ENCODE results near the gene ARL4A.
A peak's percentile ranks its signal among the peaks of the same experiment; 100 is the strongest.
"Not testable (repeated sequence)": the region's sequence is repeated elsewhere in the genome, so short reads cannot be mapped to it uniquely, and the experiment has no call there.

Gene ARL4A

DNA sequence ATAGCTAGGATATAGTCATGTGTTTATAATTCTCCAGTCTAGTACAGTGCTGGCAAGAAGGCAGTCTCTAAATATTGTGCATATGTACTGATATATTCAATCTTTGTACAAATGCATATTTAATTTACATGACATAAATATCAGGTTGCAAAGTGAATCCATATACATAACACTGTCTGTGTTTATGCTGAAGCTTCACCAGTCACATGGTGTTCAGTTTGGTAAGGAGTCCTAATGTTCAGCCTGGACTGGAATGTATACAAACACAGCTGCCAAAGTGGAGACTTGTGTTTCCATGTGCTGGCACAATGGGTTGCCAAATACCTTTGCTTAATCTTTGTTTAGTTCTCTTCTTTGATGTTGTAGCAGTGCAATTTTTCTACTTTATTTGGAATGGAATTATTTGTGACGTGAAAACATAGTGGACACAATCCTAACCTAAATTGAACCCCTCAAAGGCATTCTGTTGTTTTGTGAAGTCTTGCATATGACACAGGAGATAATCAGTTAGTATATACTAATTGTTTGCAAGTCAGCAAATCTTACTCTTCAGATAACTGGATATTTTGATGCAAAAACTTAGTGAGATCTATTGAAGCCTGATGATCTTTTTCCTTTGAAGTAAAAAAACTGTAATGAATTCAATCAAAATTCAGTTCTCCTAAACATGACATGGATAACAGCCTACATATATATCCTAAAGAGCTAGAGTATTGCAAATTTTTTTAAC is 17.3 kb upstream of the ARL4A start:
- DNase-seq = no peak

DNA sequence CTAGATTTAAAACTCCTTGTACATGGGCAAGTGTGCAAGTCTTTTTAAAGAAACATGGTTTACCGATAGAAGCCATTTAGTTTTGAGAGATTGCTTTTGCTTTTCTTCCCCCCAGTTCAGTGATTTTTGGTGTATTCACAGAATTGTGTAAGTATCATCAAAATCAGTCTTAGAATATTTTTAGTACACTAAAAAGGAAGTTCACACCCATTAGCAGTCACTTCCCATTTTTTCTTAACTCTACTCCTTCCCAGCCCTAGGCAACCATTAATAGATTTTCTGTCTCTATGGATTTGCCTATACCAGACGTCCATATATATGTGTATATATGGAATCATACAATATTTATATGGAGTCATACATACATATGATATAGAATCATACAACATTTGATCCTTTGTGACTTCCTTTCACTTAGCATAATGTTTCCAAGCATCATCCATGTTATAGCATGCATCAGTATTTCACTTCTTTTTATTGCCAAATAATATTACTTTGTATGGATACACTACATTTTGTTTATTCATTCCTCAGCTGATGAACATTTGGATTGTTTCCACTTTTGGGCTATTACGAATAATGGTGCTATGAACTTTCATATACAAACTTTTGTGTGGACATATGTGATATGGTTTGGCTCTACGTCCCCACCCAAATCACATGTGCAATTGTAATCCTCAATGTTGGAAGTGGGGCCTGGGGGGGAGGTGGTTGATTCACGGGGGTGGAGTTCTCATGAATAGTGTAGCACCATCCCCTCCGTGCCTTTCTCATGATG is 16.5 kb upstream of the ARL4A start:
- no peak for DNase-seq

DNA sequence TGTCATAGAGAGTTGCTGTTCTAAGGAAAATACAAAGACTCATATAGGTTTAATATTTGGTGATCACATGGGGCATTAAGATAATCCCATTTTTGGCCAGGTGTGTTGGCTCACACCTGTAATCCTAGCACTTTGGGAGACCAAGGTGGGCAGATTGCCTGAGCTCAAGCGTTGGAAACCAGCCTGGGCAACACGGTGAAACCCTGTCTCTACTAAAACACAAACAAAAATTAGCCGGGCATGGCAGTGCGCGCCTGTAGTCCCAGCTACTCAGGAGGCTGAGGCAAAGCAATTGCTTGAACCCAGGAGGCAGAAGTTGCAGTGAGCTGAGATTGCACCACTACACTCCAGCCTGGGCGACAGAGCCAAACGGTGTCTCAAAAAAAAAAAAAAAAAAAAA is 14.0 kb upstream of the ARL4A start:
- DNase-seq = not testable (repeated sequence)

GRCh38 chr7:12674053-12674452 is 13.4 kb upstream of the ARL4A start:
- DNase-seq = no peak

GRCh38 chr7:12674861-12675260 is 12.6 kb upstream of the ARL4A start:
- peak; percentile 77 for DNase-seq

DNA sequence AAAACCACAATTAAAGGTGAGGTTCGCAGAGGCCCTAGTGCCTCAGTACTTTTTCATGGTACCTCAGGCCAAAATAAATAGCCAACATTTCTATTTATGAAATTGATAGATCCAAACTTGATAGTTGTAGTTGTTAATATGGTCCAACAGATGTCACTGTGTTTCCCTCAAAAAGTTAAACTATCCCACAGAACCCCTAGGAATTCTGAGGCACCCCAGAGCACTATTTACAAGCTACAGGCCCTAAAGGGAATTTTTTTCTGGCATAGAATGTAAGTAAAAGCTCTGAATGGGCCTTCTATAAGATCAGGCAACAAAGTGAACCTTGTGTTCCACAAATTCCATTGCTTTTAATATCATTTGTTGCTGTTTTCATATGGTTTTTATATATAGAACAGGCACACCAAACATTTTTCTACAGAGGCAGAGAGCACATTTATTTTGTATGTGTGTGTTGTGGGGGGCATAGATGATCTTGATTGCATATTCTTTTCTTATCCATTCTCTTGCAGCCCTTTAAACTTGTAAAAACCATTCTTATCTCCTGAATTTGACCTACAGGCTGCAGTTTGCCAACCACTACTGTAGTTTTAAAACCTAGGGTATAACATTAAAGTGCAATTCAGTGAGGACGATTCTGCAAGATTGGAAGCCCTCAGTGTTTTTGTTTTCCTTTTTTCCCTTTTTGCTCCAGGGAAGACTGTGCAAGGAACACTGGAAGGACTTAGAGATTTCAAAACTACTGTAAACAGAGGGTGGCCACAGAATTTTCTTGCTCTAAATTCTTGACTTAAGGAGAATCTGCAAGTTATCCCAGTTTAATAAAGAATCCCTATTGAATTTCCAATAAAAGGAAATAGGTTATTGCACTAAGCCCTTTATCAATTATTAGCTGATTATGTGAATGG is 3.5 kb upstream of the ARL4A start:
- no peak for DNase-seq

DNA sequence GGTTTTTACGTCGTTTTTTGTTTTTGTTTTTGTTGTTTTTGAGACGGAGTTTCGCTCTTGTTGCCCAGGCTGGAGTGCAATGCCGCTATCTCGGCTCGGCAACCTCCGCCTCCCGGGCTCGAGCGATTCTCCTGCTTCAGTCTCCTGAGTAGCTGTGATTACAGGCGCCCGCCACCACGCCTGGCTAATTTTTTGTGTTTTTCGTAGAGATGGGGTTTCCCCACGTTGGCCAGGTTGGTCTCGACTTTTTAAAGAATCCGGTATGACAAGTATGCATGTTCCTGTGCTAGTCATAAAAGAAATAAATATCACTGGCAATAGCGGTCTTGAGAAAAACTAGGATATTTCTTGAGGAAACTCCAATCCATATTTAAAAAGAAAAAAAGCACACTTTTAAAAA is 2.7 kb upstream of the ARL4A start:
- DNase-seq = no peak

DNA sequence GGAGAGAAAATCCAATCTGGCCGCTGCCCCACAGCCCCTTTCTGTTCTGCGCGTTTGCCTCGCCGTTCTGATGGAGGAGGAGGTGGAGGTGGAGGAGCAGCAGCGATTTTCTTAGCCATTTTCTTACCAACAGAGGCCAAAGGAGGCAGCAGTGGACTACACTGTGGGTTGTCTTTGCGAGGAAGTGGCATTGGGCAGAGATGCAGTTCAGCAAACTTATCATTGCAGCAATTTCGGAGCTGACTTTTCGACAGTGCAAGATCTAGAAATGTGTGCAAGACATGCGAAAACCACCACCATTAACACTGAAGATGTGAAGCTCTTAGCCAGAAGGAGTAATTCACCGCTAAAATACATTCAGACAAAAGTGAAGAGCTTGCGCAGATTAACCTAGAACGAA is 1.9 kb upstream of the ARL4A start:
- peak; percentile 57 for DNase-seq

GRCh38 chr7:12686234-12686890 is 1.1 kb upstream of the ARL4A start:
- DNase-seq = peak; percentile 99

GRCh38 chr7:12687718-12688171 is 312 bp downstream of the ARL4A start:
- DNase-seq = no peak

DNA sequence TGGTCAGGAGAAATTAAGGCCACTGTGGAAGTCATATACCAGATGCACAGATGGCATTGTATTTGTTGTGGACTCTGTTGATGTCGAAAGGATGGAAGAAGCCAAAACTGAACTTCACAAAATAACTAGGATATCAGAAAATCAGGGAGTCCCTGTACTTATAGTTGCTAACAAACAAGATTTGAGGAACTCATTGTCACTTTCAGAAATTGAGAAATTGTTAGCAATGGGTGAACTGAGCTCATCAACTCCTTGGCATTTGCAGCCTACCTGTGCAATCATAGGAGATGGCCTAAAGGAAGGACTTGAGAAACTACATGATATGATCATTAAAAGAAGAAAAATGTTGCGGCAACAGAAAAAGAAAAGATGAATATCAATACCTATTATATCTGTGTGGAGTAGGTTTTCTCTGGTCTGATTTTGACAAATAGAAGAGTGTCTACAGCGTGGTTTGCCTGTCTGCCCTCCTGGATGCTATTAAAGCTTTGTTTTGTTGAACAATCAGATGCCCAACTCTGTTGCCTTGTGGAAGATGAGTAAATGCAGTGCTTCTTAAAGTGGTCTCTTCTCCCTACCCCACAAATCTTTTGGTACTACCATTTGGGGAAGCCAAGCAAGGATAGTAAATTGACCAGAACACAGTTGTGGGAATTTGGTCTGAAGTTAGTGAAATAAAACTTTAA is 1.2 kb downstream of the ARL4A start:
- DNase-seq = not testable (repeated sequence)

DNA sequence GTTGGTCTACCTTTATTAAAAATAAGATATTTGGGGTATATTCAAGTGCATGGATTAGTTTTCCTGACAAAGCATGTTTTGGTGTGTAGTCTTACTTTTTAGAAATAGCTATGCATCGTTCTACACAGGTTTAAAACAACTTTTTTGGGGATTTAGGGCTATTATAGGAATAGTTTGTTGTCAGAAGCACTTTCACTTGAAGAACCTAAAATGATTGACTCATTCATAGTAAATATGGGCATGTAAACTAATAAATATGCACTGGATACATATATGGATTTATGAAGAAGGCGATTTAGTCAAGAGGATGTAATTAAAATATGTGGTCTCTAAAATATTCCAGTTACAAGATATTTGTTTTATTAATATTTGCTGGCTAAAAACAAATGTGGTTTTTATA is 2.0 kb downstream of the ARL4A start:
- no peak for DNase-seq

- DNase-seq = no peak
These were observed 2.8 kb downstream of the ARL4A start for GRCh38 chr7:12690041-12690878.

- not testable (repeated sequence) for DNase-seq
These were observed 4.0 kb downstream of the ARL4A start for GRCh38 chr7:12691388-12691787.

- no peak for DNase-seq
These were observed 4.6 kb downstream of the ARL4A start for GRCh38 chr7:12692035-12692434.

DNA sequence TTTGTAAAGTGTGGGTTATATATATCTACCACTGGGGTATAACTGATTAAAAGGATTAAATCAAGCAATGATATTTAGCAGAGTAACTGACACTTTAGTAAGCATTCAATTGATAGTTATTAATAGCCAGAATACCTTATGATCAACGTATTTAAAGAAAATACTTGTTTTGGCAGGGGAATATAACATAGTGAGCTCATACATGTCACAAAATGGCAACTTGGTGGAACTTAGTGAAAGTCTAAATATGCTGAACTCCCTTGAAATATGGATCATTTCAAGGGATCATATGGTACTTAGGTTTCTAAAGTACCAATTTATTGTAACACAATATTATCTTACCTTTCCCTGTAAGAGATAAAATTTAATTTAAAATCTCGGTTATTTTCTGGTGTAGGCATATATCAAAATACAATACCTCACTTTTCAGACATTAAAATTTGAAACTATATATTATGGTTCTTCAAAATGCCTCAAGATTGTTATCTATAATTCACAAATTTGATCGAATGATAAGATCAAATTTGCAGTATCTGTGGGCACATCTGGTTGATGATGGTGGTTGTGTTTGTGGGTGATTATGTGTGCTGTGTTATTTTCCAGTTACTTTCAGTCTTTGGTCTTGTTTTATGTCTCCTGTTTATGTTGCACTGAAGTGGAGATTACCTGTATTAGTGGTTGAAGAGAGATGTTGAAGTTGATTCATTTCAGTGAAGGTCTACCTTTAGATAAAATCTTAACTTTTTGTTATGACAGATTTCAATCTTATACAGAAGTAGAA is 5.2 kb downstream of the ARL4A start:
- DNase-seq = no peak

GRCh38 chr7:12694817-12695216 is 7.4 kb downstream of the ARL4A start:
- DNase-seq = no peak

- no peak for DNase-seq
These were observed 8.5 kb downstream of the ARL4A start for GRCh38 chr7:12695965-12696364.

- DNase-seq = no peak
These were observed 11.9 kb downstream of the ARL4A start for GRCh38 chr7:12699299-12699698.

- no peak for DNase-seq
These were observed 14.0 kb downstream of the ARL4A start for GRCh38 chr7:12701433-12701832.
